K562 (cell line): ENCODE measurements around the gene TSKS. TPM values are rescaled to one million over a fixed set of nuclear protein-coding genes. Genes with fewer than 3 reads are reported as not detected.

Experiments used
- CTCFL ChIP-seq: IDR thresholded peaks from 2 replicates; pipeline ENCODE4 v1.6.1; 2011; ENCODE audit warnings: borderline replicate concordance, low read depth, mild to moderate bottlenecking, moderate library complexity, low read length; ENCODE audit not compliant: insufficient read depth, poor library complexity, severe bottlenecking
- CXXC5 ChIP-seq: fragments of 250-450 bp; sonication (Bioruptor Pico); IDR thresholded peaks from 2 replicates; pipeline ENCODE4 v1.8.0; 2022; ENCODE audit warnings: inconsistent platforms, mild to moderate bottlenecking, moderate library complexity
- NR3C1 ChIP-seq: sonication (generic); formaldehyde crosslinking; IDR thresholded peaks from 2 replicates; pipeline ENCODE4 v1.8.1; 2022; ENCODE audit warnings: missing genetic modification reagents
- POLR2G ChIP-seq: fragments of 200-400 bp; formaldehyde crosslinking; IDR thresholded peaks from 2 replicates; pipeline ENCODE4 v1.6.1; 2017; ENCODE audit warnings: low read depth, mild to moderate bottlenecking, antibody characterized with exemption, low read length, moderate library complexity
- PTRF ChIP-seq: fragments of 450-650 bp; IDR thresholded peaks from 2 replicates; pipeline ENCODE4 v1.6.1; 2016; ENCODE audit warnings: mild to moderate bottlenecking, missing genetic modification characterization, missing compliant biosample characterization
- RERE ChIP-seq: sonication (generic); formaldehyde crosslinking; IDR thresholded peaks from 2 replicates; pipeline ENCODE4 v1.8.0; 2023; ENCODE audit warnings: missing genetic modification reagents, mild to moderate bottlenecking, borderline replicate concordance
- REST ChIP-seq, 2 experiments: fragments of 450-650 bp; formaldehyde crosslinking in 1 of 2; IDR thresholded peaks; 2 replicates each; pipeline versions ENCODE4 v1.4.0 to v1.6.1; 2014 to 2020; ENCODE audit warnings: mild to moderate bottlenecking in 2 of 2, borderline replicate concordance in 1 of 2, low read depth in 1 of 2
- SAFB ChIP-seq: fragments of 200-400 bp; formaldehyde crosslinking; IDR thresholded peaks from 2 replicates; pipeline ENCODE4 v1.6.1; 2017; ENCODE audit warnings: low read depth, low read length, borderline replicate concordance
- SMARCA5 ChIP-seq: fragments of 450-650 bp; IDR thresholded peaks from 2 replicates; pipeline ENCODE4 v1.6.1; 2016
- ZNF146 ChIP-seq: IDR thresholded peaks from one replicate; pipeline ENCODE4 v1.6.1; 2018; ENCODE audit warnings: missing compliant biosample characterization; ENCODE audit not compliant: unreplicated experiment
- ZNF3 ChIP-seq: fragments of 250-450 bp; sonication (Bioruptor Pico); IDR thresholded peaks from 2 replicates; pipeline ENCODE4 v1.5.0; 2021; ENCODE audit warnings: mild to moderate bottlenecking, moderate library complexity
- polyA plus RNA-seq, 8 experiments: library from polyadenylated mRNA; depleted of rRNA in 4 of 8; stranded (reverse) in 5 of 8; unstranded in 3 of 8; fragments of >200 nt; fragmentation: Nextera tagmentation in 2 of 8; fragmentation: Illumina TruSeq in 1 of 8; extraction: Ambion mirVana in 2 of 8; extraction: Trizol in 1 of 8; gene quantifications; 2 replicates each; pipeline versions ENCODE4 v1.2.1 to v1.2.3, GENCODE V29; 2011 to 2014; ENCODE audit warnings: inconsistent platforms in 1 of 8, missing spikeins in 1 of 8
- total RNA-seq, 7 experiments: library from RNA; depleted of rRNA in 6 of 7; stranded (reverse); fragments of >200 nt in 6 of 7; fragmentation: Illumina TruSeq in 2 of 7; extraction: Trizol in 2 of 7; gene quantifications; 2 replicates each; pipeline versions ENCODE4 v1.2.1 to v1.2.3, GENCODE V29; 2011 to 2021; ENCODE audit warnings: low replicate concordance in 1 of 7

Gene TSKS
- total and polyA plus RNA-seq, 9 of the 15 experiments (the other 6 are each of a cell fraction or from before 2014, with no cell fraction given): 0.14 to 4.5 (median 0.80) TPM

GRCh38 chr19:49761625-49762311 lies 1.3 kb downstream of the TSKS start (continued):
- peak; percentile 60 for TF ChIP-seq CTCFL
- TF ChIP-seq POLR2G: peak; percentile 83
- TF ChIP-seq RERE: no peak
- no peak for TF ChIP-seq NR3C1 (CRISPR knock-in tag)
- TF ChIP-seq ZNF3 (CRISPR knock-in tag): no peak
- no peak for TF ChIP-seq PTRF
- peak; percentile 79 for TF ChIP-seq REST (IDR thresholded peaks at IDR 0.05; ENCODE audit: borderline replicate concordance)
- TF ChIP-seq REST (CRISPR knock-in tag; IDR thresholded peaks at IDR 0.05; ENCODE audit: low read depth): no peak
- TF ChIP-seq SAFB: no peak
- TF ChIP-seq ZNF146: no peak
- peak; percentile 55 for TF ChIP-seq CXXC5 (CRISPR knock-in tag)
- TF ChIP-seq SMARCA5: no peak
